AG04450 (cell line): ENCODE data around the gene REELD1. TPM values are rescaled to one million over a fixed set of nuclear protein-coding genes. Genes with fewer than 3 reads are reported as not detected.

Experiments
- CTCF ChIA-PET: fragments of 300-600, 350-600 bp; formaldehyde crosslinking; extraction: SDS; loops from one replicate; lab custom pipeline; 2022; ENCODE audit warnings: antibody characterized with exemption, inconsistent platforms; lab: Charles Lee
- POLR2A ChIA-PET: fragments of 350-600 bp; formaldehyde crosslinking; extraction: SDS; loops from one replicate; lab custom pipeline; 2021; ENCODE audit warnings: antibody characterized with exemption, inconsistent platforms; lab: Yijun Ruan, JAX
- DNase-seq: peaks from one replicate; pipeline ENCODE4 v3.0.0-alpha.2; 2011; ENCODE audit warnings: low read depth, low spot score
- H3K27ac ChIP-seq: one replicate; pipeline ENCODE4 v1.5.1; 2012; ENCODE audit warnings: low read depth, low read length, control low read depth
- H3K27me3 ChIP-seq: one replicate; pipeline ENCODE4 v1.6.0; 2012; ENCODE audit warnings: low read length; ENCODE audit not compliant: control insufficient read depth, insufficient read depth
- H3K4me3 ChIP-seq: 2 replicates; pipeline ENCODE4 v1.5.1; 2011; ENCODE audit warnings: mild to moderate bottlenecking, low read depth, low read length, control low read depth
- H3K9me3 ChIP-seq: 2 replicates; pipeline ENCODE4 v1.5.1; 2012; ENCODE audit warnings: low read length; ENCODE audit not compliant: control insufficient read depth, insufficient read depth
- polyA minus RNA-seq: library from RNA; depleted of rRNA, polyadenylated mRNA; stranded (reverse); fragments of >200 nt; gene quantifications from 2 replicates; pipeline ENCODE4 v1.2.3, GENCODE V29; 2011; rRNA and poly(A)+ RNA removed
- polyA plus RNA-seq: library from polyadenylated mRNA; depleted of rRNA; stranded (reverse); fragments of >200 nt; gene quantifications from 2 replicates; pipeline ENCODE4 v1.2.3, GENCODE V29; 2011; rRNA removed
- TF ChIP-seq, protein P1 (sequence below): IDR thresholded peaks from 2 replicates; pipeline ENCODE4 v1.5.1; 2011; ENCODE audit warnings: low read depth, low read length, control low read depth, inconsistent platforms

The REELD1 gene
- polyA plus RNA-seq (not detected in 2 replicates), polyA minus RNA-seq (not detected in 2 replicates)

DNA sequence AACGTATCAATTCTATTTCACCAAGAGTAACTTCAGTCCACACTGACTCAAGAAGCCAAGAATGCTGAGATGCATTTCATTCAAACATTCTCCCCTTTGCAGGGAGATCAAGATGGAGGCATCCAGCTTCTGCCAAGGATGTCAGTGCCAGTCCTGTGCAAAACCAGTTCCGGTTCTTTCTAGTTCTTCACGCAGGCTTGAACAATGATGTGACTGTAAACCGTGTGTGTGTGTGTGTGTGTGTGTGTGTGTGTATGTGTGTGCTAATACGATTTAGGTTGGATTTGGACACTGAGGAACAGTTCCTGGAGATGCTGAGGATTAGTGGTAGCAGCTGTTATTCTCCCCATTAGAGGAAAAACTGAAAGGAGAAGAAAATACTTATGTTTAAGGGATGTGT, at the start of gene REELD1:
Gene REELD1, plus strand, starts transcription at position 301 of the 400 bp plus-strand sequence. CDS start 2,415 bp downstream, outside the sequence.
- CTCF ChIA-PET, result interaction anchor here (1.4 kb wide), 1 partner anchor 28 kb away, joined by 3 read pairs; no protein-coding TSS in a partner anchor
- no peaks in the 10 kb centered on the region for H3K27me3 ChIP-seq
- no peak for DNase-seq
- no peaks in the 10 kb centered on the region for H3K9me3 ChIP-seq
- H3K27ac ChIP-seq, result no peak within 1 kb of the TSS
- TF ChIP-seq, protein P1, sequence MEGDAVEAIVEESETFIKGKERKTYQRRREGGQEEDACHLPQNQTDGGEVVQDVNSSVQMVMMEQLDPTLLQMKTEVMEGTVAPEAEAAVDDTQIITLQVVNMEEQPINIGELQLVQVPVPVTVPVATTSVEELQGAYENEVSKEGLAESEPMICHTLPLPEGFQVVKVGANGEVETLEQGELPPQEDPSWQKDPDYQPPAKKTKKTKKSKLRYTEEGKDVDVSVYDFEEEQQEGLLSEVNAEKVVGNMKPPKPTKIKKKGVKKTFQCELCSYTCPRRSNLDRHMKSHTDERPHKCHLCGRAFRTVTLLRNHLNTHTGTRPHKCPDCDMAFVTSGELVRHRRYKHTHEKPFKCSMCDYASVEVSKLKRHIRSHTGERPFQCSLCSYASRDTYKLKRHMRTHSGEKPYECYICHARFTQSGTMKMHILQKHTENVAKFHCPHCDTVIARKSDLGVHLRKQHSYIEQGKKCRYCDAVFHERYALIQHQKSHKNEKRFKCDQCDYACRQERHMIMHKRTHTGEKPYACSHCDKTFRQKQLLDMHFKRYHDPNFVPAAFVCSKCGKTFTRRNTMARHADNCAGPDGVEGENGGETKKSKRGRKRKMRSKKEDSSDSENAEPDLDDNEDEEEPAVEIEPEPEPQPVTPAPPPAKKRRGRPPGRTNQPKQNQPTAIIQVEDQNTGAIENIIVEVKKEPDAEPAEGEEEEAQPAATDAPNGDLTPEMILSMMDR, result no peak
- POLR2A ChIA-PET, result no interaction called here
- no peak within 1 kb of the TSS for H3K4me3 ChIP-seq

DNA sequence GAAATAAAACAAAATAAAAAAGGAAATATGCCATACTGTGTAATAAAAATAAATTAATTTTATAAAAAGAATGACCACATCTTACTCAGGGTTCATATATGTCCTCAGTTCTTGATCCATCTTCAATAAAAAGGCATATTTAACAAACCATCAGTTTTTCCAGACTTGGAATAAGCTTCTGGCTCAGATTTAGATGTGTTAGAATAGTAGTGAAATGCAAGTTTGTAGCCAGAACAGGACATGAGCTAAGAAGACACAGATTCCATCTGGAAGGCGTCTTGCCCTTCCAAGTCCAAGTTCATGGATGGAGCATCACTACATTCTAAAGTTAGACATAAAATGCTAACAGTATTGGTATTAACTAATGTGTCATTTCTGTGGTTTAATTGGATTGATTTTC, 49.1 kb upstream of the REELD1 start:
- H3K9me3 ChIP-seq, result no peaks in the 10 kb centered on the region
- H3K4me3 ChIP-seq, result no peak overlapping the region
- TF ChIP-seq, protein P1, result no peak
- H3K27ac ChIP-seq, result no peak overlapping the region
- no peaks in the 10 kb centered on the region for H3K27me3 ChIP-seq
- CTCF ChIA-PET, result no interaction called here
- no peak for DNase-seq
- POLR2A ChIA-PET, result no interaction called here

DNA sequence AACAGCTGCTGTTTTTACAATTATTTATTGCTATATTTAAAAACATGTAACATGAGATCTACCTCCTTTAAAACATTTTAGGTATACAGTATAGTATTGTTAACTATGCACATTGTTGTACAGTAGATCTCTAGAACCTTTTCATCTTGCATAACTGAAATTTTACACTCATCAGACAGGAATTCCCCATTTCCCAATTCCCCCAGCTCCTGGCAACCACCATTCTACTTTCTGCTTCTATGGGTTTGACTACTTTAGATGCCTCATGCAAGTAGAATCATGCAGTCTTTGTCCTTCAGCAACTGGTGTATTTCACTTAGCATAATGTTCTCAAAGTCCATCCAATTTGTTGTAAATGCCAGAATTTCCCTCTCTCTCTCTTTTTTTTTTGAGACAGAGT, 48.5 kb upstream of the REELD1 start:
- H3K27me3 ChIP-seq, result no peaks in the 10 kb centered on the region
- no peak overlapping the region for H3K4me3 ChIP-seq
- TF ChIP-seq, protein P1, result no peak
- no peak overlapping the region for H3K27ac ChIP-seq
- H3K9me3 ChIP-seq, result no peaks in the 10 kb centered on the region
- DNase-seq, result peak; percentile 34
- CTCF ChIA-PET, result interaction anchor here (0.5 to 0.6 kb wide), 2 partner anchors 71 to 229 kb away, joined by 3 to 5 read pairs; no protein-coding TSS in a partner anchor
- POLR2A ChIA-PET, result no interaction called here

DNA sequence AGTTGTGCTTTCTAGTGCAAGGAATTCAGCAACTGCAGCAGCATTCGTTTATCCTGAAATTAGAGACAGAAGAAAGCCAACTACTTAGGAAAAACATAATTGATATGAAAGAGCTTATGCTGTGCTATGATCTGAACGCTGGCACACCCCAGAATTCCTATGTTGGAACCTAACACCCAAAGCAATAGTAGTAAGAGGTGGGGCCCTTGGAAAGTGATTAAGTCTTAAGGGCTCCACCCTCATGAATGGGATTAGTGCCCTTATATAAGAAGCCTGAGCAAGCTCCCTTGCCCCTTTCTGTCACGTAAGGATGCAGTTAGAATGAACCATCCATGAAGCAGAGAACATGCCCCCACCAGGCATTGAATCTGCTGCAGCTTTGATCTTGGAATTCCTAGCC, 44.2 kb upstream of the REELD1 start:
- CTCF ChIA-PET, result no interaction called here
- Histone ChIP-seq H3K4me3 (no peak overlapping the region), H3K27ac (no peak overlapping the region), H3K9me3 (no peaks in the 10 kb centered on the region), H3K27me3 (no peaks in the 10 kb centered on the region)
- TF ChIP-seq, protein P1, result no peak
- DNase-seq, result no peak
- POLR2A ChIA-PET, result no interaction called here

DNA sequence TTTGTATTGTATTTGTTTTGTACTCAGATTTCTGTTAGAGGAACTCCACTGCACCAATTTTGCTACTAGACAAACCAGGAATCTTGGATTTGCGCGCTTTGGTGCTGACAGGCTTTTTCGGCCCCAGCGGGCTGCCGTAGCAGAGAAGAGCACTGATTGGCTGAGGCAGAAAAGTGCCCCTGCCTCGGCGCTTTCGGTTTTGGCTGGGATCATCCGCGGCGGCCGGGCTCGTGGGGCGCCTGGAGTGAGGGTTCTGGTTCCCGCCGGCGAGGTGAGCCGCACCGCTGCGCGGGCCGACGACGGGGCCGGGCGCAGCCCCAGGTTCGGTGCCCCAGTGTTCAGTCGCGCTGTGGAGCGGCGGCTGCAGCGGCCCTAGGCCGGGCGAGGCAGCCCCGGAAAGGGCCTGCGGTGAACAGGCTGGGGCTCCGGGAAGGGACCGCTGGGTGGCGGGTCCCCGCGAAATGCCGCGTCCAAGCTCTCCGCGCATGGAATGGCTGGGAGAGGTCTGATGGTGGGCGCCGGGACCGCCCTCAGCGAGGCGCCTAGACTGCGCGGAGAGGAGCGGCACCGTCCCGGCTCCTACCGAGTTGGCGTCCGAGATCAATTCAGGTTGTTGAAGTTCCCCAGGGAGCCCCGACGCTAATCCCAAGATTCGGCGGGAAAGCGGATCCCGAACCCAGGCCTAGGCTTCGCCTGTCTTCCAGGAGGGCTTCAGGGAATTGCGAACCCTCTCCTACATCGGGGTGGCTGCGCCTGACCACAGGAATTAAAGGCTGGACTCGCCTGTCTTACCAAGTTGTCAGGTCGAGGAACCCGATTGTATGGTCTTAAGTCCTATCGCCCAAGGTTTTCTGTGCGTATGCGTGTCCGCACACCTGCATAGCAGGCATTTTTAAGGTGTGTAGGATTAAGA, 38.5 kb upstream of the REELD1 start, which contains the start of gene LSM6:
Gene LSM6, plus strand, starts transcription at position 178 of the 913 bp plus-strand sequence. CDS start 7,204 bp downstream, outside the sequence.
- POLR2A ChIA-PET, result no interaction called here
- no peaks in the 10 kb centered on the region for H3K27me3 ChIP-seq
- H3K4me3 ChIP-seq, result peak within 1 kb of the TSS; percentile 78
- TF ChIP-seq, protein P1, result peak; percentile 6; the same call in 1 of the 2 replicates
- DNase-seq, result peak; percentile 64
- CTCF ChIA-PET, result no interaction called here
- no peaks in the 10 kb centered on the region for H3K9me3 ChIP-seq
- peak within 1 kb of the TSS; percentile 72 for H3K27ac ChIP-seq
